ENCODE data around the gene DLGAP1.

- TF ChIP-seq CTCF (conservative IDR thresholded peaks at IDR 0.05; ENCODE audit: low read depth in 2 of 2) (no peak), EZH2phosphoT487 (IDR thresholded peaks at IDR 0.05; ENCODE audit: unreplicated experiment) (no peak), EZH2 (IDR thresholded peaks at IDR 0.05; ENCODE audit: low read depth, unreplicated experiment) (no peak), STAT1 (IDR thresholded peaks at IDR 0.05; ENCODE audit: unreplicated experiment) (no peak), CREB1 (CRISPR knock-in tag; IDR thresholded peaks at IDR 0.05; ENCODE audit: low read depth) (no peak), POLR2AphosphoS5 (IDR thresholded peaks at IDR 0.05; ENCODE audit: low read depth) (no peak), REST (IDR thresholded peaks at IDR 0.05; ENCODE audit: unreplicated experiment) (no peak), JUNB (IDR thresholded peaks at IDR 0.05; ENCODE audit: unreplicated experiment) (no peak), ETS1 (IDR thresholded peaks at IDR 0.05) (no peak), ZNF331 (CRISPR knock-in tag; IDR thresholded peaks at IDR 0.05; ENCODE audit: low read depth) (no peak), ZNF114 (CRISPR knock-in tag; IDR thresholded peaks at IDR 0.05) (no peak)
Observed at GRCh38 chr18:3867864-3868311, 587.2 kb downstream of the DLGAP1 start.

All from GM23338 (cell line).